Measurements from ENCODE around the gene ADRM1. TPM values are rescaled to one million over a fixed set of nuclear protein-coding genes. Genes with fewer than 3 reads are reported as not detected.
A peak's percentile ranks its signal among the peaks of the same experiment; 100 is the strongest.

Gene ADRM1
- total RNA-seq, 1 donor from 2014 or later = 75.5 TPM

- ATAC-seq (no peak), DNase-seq (no peak)
- intact Hi-C loops (cut with micrococcal nuclease) = no loop called here
Measured at GRCh38 chr20:62347151-62347404, 44.3 kb downstream of the ADRM1 start.

DNA sequence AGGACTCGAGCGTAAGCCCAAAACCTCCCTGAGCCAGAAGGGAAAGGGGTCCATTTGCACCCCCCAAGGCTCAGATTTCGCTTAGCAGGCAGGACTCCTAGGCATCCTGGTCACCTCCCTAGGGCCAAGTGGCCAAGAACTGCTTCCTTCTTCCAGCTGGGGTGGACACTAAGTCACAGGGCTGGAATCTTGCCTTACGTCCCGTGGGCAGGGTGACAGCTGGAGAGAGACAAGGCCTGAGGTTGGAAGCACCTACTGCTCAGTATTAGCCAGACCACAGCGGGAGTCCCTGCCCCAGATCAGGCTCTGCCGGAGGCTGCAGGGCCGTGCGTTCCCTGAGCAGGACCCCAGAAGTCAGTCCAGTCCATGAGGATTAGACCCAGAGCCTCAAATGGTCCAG, 44.6 kb downstream of the ADRM1 start:
- intact Hi-C loops (cut with micrococcal nuclease) = no loop called here

DNA sequence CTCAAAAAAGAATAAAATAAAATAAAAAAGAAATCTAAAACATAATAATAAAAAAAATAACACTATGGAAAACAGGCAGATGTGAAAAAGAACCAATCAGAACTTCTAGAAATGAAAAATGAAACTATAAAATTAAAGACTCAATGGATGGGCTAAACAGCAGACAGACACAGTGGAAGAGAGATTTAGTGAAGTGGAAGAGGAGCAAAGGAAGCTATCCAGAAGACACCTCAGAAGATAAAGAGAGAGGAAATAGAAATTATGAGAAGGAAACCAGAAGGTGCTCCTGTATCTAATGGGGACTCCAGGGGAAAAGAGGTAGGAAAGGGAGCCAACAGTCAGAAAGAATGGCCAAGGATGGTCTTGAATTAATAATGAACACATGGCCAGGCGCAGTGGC, 45.8 kb downstream of the ADRM1 start:
- ATAC-seq (no peak), DNase-seq (no peak)
- intact Hi-C loops (cut with micrococcal nuclease) = no loop called here

More for the DNA sequence above, 44.6 kb downstream of the ADRM1 start:
- DNase-seq (peak; percentile 15), ATAC-seq (no peak)

GRCh38 chr20:62349556-62350097, 46.8 kb downstream of the ADRM1 start:
- intact Hi-C loops (cut with micrococcal nuclease) = no loop called here
- ATAC-seq (no peak), DNase-seq (no peak)

DNA sequence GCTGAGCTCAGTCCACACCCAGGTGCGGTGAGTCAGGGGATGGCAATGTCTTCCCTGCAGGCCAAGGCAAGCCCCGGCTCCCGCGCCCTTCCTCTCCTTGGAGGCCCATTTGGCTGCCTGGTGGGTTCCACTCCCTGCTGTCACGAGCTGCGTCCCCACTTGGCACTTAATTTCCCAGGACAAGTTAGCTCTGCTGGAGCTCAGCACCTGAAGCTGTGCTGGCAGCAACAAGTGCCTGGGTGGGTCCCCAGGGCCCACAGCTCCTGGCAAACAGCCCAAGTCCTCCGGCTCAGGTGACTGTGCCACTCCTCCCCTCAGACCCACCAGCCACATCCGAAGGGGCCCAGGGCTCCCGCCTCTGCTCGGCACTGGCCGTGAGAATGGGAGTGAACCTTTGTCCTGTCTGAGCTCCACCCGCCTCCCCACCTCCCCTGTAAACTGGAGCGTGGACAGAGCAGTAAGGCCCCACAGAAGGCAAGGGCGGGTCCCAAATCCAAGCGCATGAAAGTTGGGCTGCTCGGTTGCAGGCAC, 47.4 kb downstream of the ADRM1 start:
- ATAC-seq (no peak), DNase-seq (peak; percentile 39)
- intact Hi-C loops (cut with micrococcal nuclease) = no loop called here

GRCh38 chr20:62350629-62351422, 48.0 kb downstream of the ADRM1 start:
- intact Hi-C loops (cut with micrococcal nuclease) = no loop called here
- ATAC-seq = no peak
- peak; percentile 28 for DNase-seq

- ATAC-seq = no peak
- intact Hi-C loops (cut with micrococcal nuclease) = no loop called here
- peak; percentile 32 for DNase-seq
Measured at GRCh38 chr20:62351469-62352401, 48.9 kb downstream of the ADRM1 start.

GRCh38 chr20:62352402-62353288, 49.8 kb downstream of the ADRM1 start:
- intact Hi-C loops (cut with micrococcal nuclease) = no loop called here
- peak; percentile 94 for DNase-seq
- peak; percentile 70 for ATAC-seq

- DNase-seq = peak; percentile 26
- intact Hi-C loops (cut with micrococcal nuclease) = no loop called here
- no peak for ATAC-seq
Measured at GRCh38 chr20:62353289-62354030, 50.7 kb downstream of the ADRM1 start.

GRCh38 chr20:62354031-62354808, 51.4 kb downstream of the ADRM1 start:
- peak; percentile 28 for DNase-seq
- intact Hi-C loops (cut with micrococcal nuclease) = no loop called here
- ATAC-seq = no peak

DNA sequence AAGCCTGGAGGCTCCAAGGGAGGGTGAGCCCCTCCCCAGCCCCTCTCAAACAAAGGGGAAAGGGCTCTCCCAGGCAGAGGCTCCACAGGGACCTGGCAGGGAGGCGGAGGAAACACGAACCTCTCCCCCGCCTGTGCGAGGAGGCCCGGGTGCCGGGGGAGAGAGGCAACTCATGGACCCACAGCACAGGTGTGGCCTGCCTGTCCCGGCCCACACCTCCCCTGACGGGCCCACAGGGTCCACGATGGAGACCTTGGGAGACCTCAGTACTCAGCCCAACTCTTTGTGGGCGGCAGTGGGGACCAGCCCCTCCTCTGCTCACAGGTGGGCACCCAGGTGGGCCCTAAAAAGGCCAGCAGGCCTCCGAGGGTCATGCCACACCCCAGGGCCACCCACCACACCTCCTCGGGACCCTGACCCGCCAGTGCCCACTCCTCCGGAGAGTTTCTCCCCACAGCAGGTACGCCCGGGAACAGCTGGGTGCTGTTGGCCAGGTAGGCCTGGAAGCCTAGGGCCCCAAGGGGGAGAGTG, 52.1 kb downstream of the ADRM1 start:
- intact Hi-C loops (cut with micrococcal nuclease) = no loop called here
- no peak for ATAC-seq
- peak; percentile 28 for DNase-seq

DNA sequence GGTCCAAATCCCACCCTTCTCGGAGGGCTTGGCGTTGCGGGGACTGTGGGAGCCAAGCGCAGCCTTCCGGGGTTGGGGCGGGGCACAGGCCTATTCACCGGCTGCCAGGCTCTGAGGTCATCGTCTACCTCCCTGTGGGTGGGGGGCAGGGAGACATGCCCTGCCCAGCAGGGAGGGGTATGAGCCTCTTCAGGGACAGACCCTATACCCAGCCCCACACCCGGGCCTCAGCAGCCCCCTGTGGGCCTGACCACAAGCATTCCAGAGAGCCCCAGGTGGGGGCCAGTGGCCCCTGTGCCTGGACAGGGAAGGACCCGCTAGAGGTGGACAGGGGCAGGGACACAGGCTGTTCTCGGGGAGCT, 52.7 kb downstream of the ADRM1 start:
- intact Hi-C loops (cut with micrococcal nuclease) = no loop called here
- peak; percentile 50 for ATAC-seq
- peak; percentile 79 for DNase-seq

DNA sequence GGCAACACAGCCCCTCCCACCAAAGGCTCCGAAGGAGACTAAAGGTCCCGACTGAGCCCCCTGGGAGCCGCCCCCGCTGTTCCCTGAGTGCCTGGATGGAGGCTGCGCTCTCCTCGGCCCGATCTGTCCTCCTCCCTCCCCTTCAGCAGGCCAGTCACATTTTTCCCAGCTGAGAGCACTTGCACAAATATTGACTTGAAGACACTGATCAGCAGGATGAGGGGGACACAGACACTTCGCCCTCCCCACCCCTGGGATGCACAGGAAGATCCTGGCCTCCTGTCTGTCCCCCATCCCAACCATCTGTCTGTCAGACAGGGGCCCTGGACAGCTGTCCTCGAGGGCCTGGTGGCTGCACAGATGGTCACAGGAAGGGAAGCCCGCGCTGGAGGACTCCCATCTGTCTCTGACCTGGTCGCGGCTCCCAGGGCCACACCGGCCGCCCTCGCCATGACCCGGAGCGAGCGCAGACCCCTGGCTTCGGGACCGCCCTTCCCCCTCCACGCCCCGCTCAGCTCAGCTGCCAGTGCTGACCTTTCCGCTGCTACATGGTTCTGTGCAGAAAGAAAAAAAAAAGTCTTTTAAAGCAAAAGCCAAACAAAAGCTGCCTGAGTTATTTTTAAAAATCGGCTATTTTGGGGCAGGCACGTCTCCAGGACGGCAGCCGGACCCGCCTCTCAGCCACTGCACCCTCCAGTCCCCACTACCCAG, 53.2 kb downstream of the ADRM1 start:
- ATAC-seq (peak; percentile 15), DNase-seq (peak; percentile 77)
- intact Hi-C loops (cut with micrococcal nuclease) = no loop called here

DNA sequence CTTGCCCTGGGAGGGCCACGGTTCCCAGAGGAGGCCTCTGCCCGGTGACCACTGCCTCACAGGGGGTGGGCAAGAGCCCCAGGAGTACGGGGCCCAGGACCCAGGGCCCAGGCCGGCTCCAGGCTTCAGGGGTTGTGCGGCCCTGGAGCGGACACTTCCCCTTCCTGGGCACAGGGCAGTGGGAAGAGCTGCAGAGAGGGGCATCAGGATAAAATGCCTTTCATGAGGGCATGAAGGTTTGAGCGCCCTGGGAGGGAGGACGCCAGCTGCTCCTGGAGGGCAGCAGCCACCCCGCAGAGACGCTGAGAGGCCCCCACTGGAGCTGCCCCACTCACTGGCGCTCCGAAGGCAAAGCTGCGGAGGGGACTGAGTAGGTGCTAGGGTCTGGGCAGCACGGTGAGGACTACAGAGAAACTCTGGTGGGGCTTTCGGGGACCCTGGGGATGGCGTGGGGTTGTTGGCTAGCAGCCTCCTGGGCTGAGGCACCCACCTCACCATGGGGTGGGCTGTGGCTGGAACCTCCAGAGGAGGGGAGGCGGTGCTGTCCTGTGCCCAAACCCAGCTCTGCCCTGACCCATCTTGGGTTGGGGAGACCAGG, 53.9 kb downstream of the ADRM1 start:
- DNase-seq (peak; percentile 32), ATAC-seq (no peak)
- intact Hi-C loops (cut with micrococcal nuclease) = no loop called here

DNA sequence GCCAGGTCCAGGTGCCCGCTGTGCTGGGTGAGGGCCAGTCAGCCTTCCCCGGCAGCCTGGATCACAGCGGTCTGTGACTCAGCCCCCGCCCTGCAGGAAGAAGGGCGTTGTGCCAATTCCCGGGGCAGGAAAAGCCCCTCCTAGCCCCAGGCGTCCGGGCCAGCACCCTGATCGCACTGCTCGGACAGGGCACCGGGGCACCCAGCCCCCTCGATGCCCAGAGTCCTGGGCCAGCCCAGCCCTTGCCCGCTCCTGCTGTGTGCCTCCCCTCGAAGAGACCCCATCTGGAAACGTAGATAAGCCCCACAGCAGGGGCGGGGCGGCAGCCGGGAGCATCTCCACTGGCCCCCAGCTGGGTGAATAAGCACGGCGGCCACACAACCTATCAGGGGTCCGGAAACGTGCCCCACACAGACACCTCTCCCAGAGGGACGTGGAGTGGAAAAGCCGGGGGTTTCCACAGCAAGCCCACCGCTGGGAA, 54.4 kb downstream of the ADRM1 start:
- ATAC-seq (peak; percentile 35), DNase-seq (peak; percentile 79)
- intact Hi-C loops (cut with micrococcal nuclease) = no loop called here

DNA sequence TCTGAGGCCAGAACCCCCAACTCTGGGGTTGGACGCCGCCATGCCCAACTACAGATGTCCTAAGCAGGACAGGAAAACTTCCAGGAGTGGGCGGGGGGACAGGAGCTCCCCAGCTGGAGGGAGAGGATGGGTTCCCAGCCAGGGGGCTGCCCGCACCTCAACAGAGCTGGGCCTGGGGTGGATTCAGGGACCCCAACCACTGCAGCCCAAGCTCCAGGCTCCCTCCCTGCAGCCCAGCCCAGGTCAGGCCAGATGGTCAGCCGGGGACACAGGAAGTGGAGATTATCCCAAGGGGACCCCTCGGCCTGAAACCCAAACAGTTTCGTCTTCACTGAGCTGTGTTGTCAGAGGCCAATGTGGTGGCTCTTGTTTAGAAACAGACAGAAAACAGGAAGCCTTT, 54.9 kb downstream of the ADRM1 start:
- intact Hi-C loops (cut with micrococcal nuclease) = no loop called here
- ATAC-seq = no peak

More for the DNA sequence above, 54.9 kb downstream of the ADRM1 start:
- peak; percentile 51 for DNase-seq

All from left ventricle myocardium superior (tissue), 1 donor.